Neural cell (in vitro differentiated cells): ENCODE data around the gene NUDT4. TPM values are rescaled to one million over a fixed set of nuclear protein-coding genes. Genes with fewer than 3 reads are reported as not detected.

Experiments
- H2AFZ ChIP-seq: fragments of 200-600, 300-800 bp; sonication (generic), shearing (Covaris generic); 2 replicates; pipeline ENCODE4 v1.6.0; 2014; ENCODE audit warnings: low read depth, mild to moderate bottlenecking, antibody characterized with exemption, low read length, moderate library complexity
- H3F3A ChIP-seq: fragments of 200-600 bp; shearing (Covaris generic); 2 replicates; pipeline ENCODE4 v1.6.1; 2016; ENCODE audit warnings: mild to moderate bottlenecking, moderate library complexity, mixed read lengths, antibody characterized with exemption, low read length; ENCODE audit not compliant: insufficient read depth, poor library complexity, severe bottlenecking
- H3K27ac ChIP-seq: fragments of 200-600, 300-800 bp; sonication (generic), shearing (Covaris generic); 2 replicates; pipeline ENCODE4 v1.5.1; 2014; ENCODE audit warnings: mild to moderate bottlenecking, low read length, moderate library complexity
- H3K27me3 ChIP-seq: fragments of 300-800, 200-600 bp; sonication (generic), shearing (Covaris generic); 2 replicates; pipeline ENCODE4 v1.6.0; 2014; ENCODE audit warnings: mild to moderate bottlenecking, low read depth, low read length, moderate library complexity; ENCODE audit not compliant: insufficient read depth
- H3K36me3 ChIP-seq: fragments of 300-800, 200-600 bp; sonication (generic), shearing (Covaris generic); 2 replicates; pipeline ENCODE4 v1.5.1; 2014; ENCODE audit warnings: mild to moderate bottlenecking, antibody characterized with exemption, low read length, moderate library complexity; ENCODE audit not compliant: insufficient read depth
- H3K4me2 ChIP-seq: fragments of 300-800, 200-600 bp; sonication (generic), shearing (Covaris generic); 2 replicates; pipeline ENCODE4 v1.6.0; 2014; ENCODE audit warnings: mild to moderate bottlenecking, low read length
- H3K4me3 ChIP-seq: fragments of 300-800, 200-600 bp; sonication (generic), shearing (Covaris generic); 2 replicates; pipeline ENCODE4 v1.5.1; 2014; ENCODE audit warnings: mild to moderate bottlenecking, low read length, moderate library complexity
- H3K79me2 ChIP-seq: fragments of 200-600 bp; shearing (Covaris generic); replicated peaks from 2 replicates; pipeline ENCODE4 v1.6.0; 2014; ENCODE audit warnings: mild to moderate bottlenecking, low read length, moderate library complexity; ENCODE audit not compliant: insufficient read depth
- H3K9ac ChIP-seq: fragments of 300-800, 200-600 bp; sonication (generic), shearing (Covaris generic); 2 replicates; pipeline ENCODE4 v1.6.1; 2016; ENCODE audit warnings: mild to moderate bottlenecking, low read length, mixed read lengths
- H3K9me2 ChIP-seq: fragments of 200-600 bp; shearing (Covaris generic); 2 replicates; pipeline ENCODE4 v1.6.1; 2016; ENCODE audit warnings: mild to moderate bottlenecking, low read length, mixed read lengths; ENCODE audit not compliant: insufficient read depth
- H3K9me3 ChIP-seq: fragments of 200-600, 300-800 bp; sonication (generic), shearing (Covaris generic); 2 replicates; pipeline ENCODE4 v1.6.1; 2016; ENCODE audit warnings: mild to moderate bottlenecking, mixed run types, low read length, moderate library complexity, mixed read lengths
- H4K20me1 ChIP-seq: fragments of 200-600 bp; shearing (Covaris generic); 2 replicates; pipeline ENCODE4 v1.6.1; 2016; ENCODE audit warnings: mild to moderate bottlenecking, mixed run types; ENCODE audit not compliant: insufficient read depth
- CTCF ChIP-seq: fragments of 450-650 bp; IDR thresholded peaks from 2 replicates; pipeline ENCODE4 v1.5.1; 2014; ENCODE audit warnings: antibody characterized with exemption, mild to moderate bottlenecking, moderate library complexity; ENCODE audit not compliant: poor library complexity, severe bottlenecking
- EP300 ChIP-seq: fragments of 450-650 bp; conservative IDR thresholded peaks from 2 replicates; pipeline ENCODE4 v1.6.1; 2014; ENCODE audit warnings: antibody characterized with exemption, mild to moderate bottlenecking, moderate library complexity; ENCODE audit not compliant: poor library complexity, severe bottlenecking
- EZH2 ChIP-seq: fragments of 200-600, 300-800 bp; shearing (Covaris generic), sonication (generic); IDR thresholded peaks from 2 replicates; pipeline ENCODE4 v1.6.1; 2014; ENCODE audit warnings: antibody characterized with exemption, low read length, borderline replicate concordance, mild to moderate bottlenecking; ENCODE audit not compliant: insufficient read depth, poor library complexity, severe bottlenecking
- MXI1 ChIP-seq: fragments of 450-650 bp; conservative IDR thresholded peaks from 2 replicates; pipeline ENCODE4 v1.6.1; 2014; ENCODE audit warnings: antibody characterized with exemption, mild to moderate bottlenecking; ENCODE audit not compliant: poor library complexity, severe bottlenecking
- POLR2AphosphoS5 ChIP-seq: IDR thresholded peaks from 2 replicates; pipeline ENCODE4 v1.6.1; 2012
- RAD21 ChIP-seq: fragments of 450-650 bp; conservative IDR thresholded peaks from 2 replicates; pipeline ENCODE4 v1.6.1; 2014; ENCODE audit warnings: antibody characterized with exemption, mild to moderate bottlenecking, moderate library complexity
- REST ChIP-seq: IDR thresholded peaks from 2 replicates; pipeline ENCODE4 v1.6.1; 2012; ENCODE audit warnings: borderline replicate concordance
- SMC3 ChIP-seq: fragments of 450-650 bp; conservative IDR thresholded peaks from 2 replicates; pipeline ENCODE4 v1.6.1; 2014; ENCODE audit warnings: antibody characterized with exemption, mild to moderate bottlenecking, moderate library complexity; ENCODE audit not compliant: poor library complexity
- TAF1 ChIP-seq: IDR thresholded peaks from 2 replicates; pipeline ENCODE4 v1.6.1; 2012; ENCODE audit warnings: low read depth
- polyA plus RNA-seq: library from polyadenylated mRNA; depleted of rRNA; stranded (reverse); fragments of >200 nt; gene quantifications from 2 replicates; pipeline ENCODE4 v1.2.3, GENCODE V29; 2014

The NUDT4 gene
- polyA plus RNA-seq, 1 donor from 2014 or later: 39.9 TPM

GRCh38 chr12:93442411-93443340, 65.0 kb downstream of the NUDT4 start:
- Histone ChIP-seq H3K27ac (peak overlapping the region; percentile 98), H3K9ac (peak overlapping the region; percentile 97), H3K79me2 (peaks cover 37% of the 10 kb centered on the region), H3K4me3 (peak overlapping the region; percentile 91), H3K9me2 (no peaks in the 10 kb centered on the region), H3K9me3 (no peaks in the 10 kb centered on the region), H3F3A (peaks cover 6% of the 10 kb centered on the region), H3K36me3 (no peaks in the 10 kb centered on the region), H3K4me2 (peak overlapping the region; percentile 85), H2AFZ (peak overlapping the region; percentile 85), H3K27me3 (no peaks in the 10 kb centered on the region), H4K20me1 (peaks cover 12% of the 10 kb centered on the region)
- TF ChIP-seq SMC3 (peak; percentile 62), MXI1 (peak; percentile 30), POLR2AphosphoS5 (no peak), REST (peak; percentile 88), CTCF (no peak), TAF1 (peak; percentile 79), EZH2 (no peak), RAD21 (peak; percentile 55), EP300 (no peak)

- Histone ChIP-seq H3K27ac (peak overlapping the region; percentile 98), H3K27me3 (no peaks in the 10 kb centered on the region), H2AFZ (no peak overlapping the region), H3K9me3 (no peaks in the 10 kb centered on the region), H3K79me2 (peaks cover 28% of the 10 kb centered on the region), H3K36me3 (no peaks in the 10 kb centered on the region), H3K4me3 (peak overlapping the region; percentile 91), H4K20me1 (peaks cover 12% of the 10 kb centered on the region), H3K4me2 (peak overlapping the region; percentile 85), H3F3A (peaks cover 6% of the 10 kb centered on the region), H3K9ac (peak overlapping the region; percentile 97), H3K9me2 (no peaks in the 10 kb centered on the region)
- TF ChIP-seq EP300 (no peak), MXI1 (no peak), RAD21 (no peak)
Observed at GRCh38 chr12:93443576-93443975, 65.9 kb downstream of the NUDT4 start.
